ENCODE measurements around the gene ARHGAP24.

DNA sequence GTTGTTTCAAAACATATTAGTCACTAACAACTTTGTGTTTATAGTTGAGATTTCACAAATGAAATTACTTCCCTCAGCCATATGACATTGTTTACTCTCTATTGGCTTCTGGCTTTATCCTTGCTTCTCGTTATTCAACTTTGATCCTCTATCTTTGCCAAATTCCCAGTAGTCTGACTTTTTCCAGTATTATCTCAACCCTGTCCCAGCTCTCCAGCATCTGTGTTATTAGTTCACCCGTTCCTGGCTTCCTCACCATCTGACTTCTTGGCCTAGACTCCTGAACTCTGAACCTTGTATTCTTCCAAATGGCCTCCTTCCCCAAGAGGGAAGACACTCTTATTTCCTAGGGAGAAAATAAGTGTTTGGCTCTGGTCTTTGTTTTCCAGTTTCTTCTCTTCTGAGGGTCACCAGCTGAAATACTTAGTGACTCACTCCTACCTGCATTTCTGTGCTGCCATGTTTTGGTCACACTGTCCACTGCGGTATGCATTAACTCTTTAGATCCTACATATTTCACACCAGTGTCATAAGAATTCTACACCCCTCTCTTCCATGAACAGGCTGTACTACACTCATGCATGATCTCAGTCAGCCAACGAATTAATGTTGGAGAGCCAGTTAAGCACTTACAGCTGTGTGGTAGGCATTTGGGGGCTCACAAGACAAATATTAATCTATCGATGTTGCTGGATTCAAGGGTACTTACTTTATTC is 17.0 kb upstream of the ARHGAP24 start:
- TF ChIP-seq POLR2A (IDR thresholded peaks at IDR 0.05): no peak
- TF ChIP-seq, protein P1, sequence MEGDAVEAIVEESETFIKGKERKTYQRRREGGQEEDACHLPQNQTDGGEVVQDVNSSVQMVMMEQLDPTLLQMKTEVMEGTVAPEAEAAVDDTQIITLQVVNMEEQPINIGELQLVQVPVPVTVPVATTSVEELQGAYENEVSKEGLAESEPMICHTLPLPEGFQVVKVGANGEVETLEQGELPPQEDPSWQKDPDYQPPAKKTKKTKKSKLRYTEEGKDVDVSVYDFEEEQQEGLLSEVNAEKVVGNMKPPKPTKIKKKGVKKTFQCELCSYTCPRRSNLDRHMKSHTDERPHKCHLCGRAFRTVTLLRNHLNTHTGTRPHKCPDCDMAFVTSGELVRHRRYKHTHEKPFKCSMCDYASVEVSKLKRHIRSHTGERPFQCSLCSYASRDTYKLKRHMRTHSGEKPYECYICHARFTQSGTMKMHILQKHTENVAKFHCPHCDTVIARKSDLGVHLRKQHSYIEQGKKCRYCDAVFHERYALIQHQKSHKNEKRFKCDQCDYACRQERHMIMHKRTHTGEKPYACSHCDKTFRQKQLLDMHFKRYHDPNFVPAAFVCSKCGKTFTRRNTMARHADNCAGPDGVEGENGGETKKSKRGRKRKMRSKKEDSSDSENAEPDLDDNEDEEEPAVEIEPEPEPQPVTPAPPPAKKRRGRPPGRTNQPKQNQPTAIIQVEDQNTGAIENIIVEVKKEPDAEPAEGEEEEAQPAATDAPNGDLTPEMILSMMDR (IDR thresholded peaks at IDR 0.05): no peak
